ENCODE data around the gene NME8.

The NME8 gene

GRCh38 chr7:37942934-37943610, 94.7 kb downstream of the NME8 start:
- no peak for DNase-seq

- no peak for DNase-seq
Measured at GRCh38 chr7:37943905-37944736, 95.7 kb downstream of the NME8 start.

GRCh38 chr7:37944737-37945054, 96.3 kb downstream of the NME8 start:
- no peak for DNase-seq

DNA sequence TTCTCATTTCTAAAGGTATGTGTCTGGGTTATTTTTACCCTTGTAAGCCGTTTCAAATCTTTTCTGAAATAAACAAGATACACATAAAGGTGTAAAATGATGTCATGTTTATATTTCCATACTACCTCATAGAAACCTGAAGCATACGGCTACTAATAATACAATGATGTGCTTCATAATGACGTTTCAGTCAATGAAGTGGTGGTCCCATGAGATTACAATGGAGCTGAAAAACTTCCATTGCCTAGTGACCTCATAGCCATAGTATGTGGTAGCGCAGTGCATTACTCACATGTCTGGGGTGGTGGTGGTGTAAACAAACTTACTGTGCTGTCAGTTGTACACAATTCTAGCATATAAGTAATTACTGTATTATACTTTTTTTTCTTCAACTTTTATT, 96.9 kb downstream of the NME8 start:
- DNase-seq = no peak

DNA sequence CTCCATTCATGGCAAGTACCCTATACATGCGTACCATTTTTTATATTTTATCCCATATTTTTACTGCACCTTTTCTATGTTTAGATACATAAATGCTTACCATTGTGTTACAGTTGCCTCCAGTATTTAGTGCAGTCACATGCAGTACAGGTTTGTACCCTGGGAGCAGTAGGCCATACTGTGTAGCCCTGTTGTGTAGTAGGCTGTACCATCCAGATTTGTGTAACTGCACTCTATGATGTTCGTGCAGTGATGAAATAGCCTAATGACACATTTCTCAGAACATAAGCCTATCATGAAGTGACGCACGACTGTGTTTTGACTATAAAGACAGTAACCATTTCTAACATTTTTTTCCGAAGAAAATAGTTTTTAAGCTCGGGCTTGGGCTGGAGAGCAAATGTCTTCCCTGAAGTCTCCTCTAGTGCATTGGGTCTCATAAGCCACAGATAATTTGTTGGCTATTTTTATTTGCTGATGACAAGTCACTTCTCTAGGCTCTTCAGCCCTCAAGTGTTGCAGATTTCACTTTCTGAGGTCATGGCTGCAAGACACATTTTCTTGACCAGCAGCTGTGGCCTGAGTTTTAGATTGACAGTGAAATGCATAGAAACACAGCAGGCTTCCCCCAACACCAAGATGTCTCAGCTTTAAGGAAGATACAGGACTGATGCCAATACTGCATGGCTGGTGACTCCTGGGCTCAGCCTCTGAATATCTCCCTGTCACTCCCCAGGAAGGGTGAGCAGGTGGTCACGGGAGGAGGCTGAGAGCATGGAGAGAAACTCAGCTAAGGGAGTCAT, 98.9 kb downstream of the NME8 start:
- no peak for DNase-seq

- DNase-seq = no peak
Measured at GRCh38 chr7:37947941-37948210, 99.5 kb downstream of the NME8 start.

All from hematopoietic multipotent progenitor cell treated with erythropoietin and hydrocortisone succinate and interleukin-3 and kit ligand, for 8 days (in vitro differentiated cells).